Lung (tissue), 12 donors: ENCODE results near the gene G6PC3. TPM values are rescaled to one million over a fixed set of nuclear protein-coding genes. Genes with fewer than 3 reads are reported as not detected.
"Not testable (repeated sequence)": the region's sequence is repeated elsewhere in the genome, so short reads cannot be mapped to it uniquely, and the experiment has no call there.

Experiments
- ATAC-seq: fragments of 200-7000 bp; cut with Tn5 transposase; one replicate; pipeline ENCODE4 v1.9.1; 2020; ENCODE audit warnings: moderate number of reproducible peaks; ENCODE audit not compliant: insufficient read depth, low FRiP score
- DNase-seq, 3 donors: peaks; one replicate each; pipeline ENCODE4 v3.0.0-alpha.2; 2013 to 2017
- H3K27ac ChIP-seq, 2 donors: one replicate each; pipeline ENCODE4 v1.5.1; 2013; ENCODE audit warnings: mild to moderate bottlenecking in 2 of 2, moderate library complexity in 2 of 2, control low read depth in 1 of 2, inconsistent platforms in 1 of 2, low read depth in 1 of 2, low read length in 1 of 2
- H3K27me3 ChIP-seq, 3 donors: one replicate each; pipeline ENCODE4 v1.5.1; 2013; ENCODE audit warnings: low read length in 2 of 3; ENCODE audit not compliant: control insufficient read depth in 3 of 3, insufficient read depth in 3 of 3
- H3K36me3 ChIP-seq, 4 donors: one replicate each; pipeline ENCODE4 v1.5.1; 2013; ENCODE audit warnings: low read length in 4 of 4, mild to moderate bottlenecking in 1 of 4, moderate library complexity in 1 of 4; ENCODE audit not compliant: control insufficient read depth in 4 of 4, insufficient read depth in 4 of 4
- H3K4me1 ChIP-seq, 5 donors: one replicate each; pipeline ENCODE4 v1.5.1; 2013; ENCODE audit warnings: low read length in 5 of 5, mild to moderate bottlenecking in 2 of 5, moderate library complexity in 1 of 5; ENCODE audit not compliant: control insufficient read depth in 5 of 5, insufficient read depth in 5 of 5
- H3K4me3 ChIP-seq: one replicate; pipeline ENCODE4 v1.5.1; 2013; ENCODE audit warnings: mild to moderate bottlenecking, control low read depth, moderate library complexity
- H3K9ac ChIP-seq, 2 donors: one replicate each; pipeline ENCODE4 v1.5.1; 2013; ENCODE audit warnings: low read length in 2 of 2, control low read depth in 1 of 2; ENCODE audit not compliant: insufficient read depth in 1 of 2
- H3K9me3 ChIP-seq, 4 donors: one replicate each; pipeline ENCODE4 v1.5.1; 2013; ENCODE audit warnings: low read length in 3 of 4, mild to moderate bottlenecking in 1 of 4, moderate library complexity in 1 of 4; ENCODE audit not compliant: control insufficient read depth in 4 of 4, insufficient read depth in 3 of 4
- CTCF ChIP-seq: IDR thresholded peaks from 2 replicates; pipeline ENCODE4 v1.5.1; 2012; ENCODE audit warnings: mild to moderate bottlenecking; ENCODE audit errors: control extremely low read depth, extremely low read depth
- WGBS, 2 donors: extraction: QIAGEN DNeasy Blood & Tissue Kit; methylation state at CpG; one replicate each; pipeline ENCODE4 v1.1.7; 2013; 5-methylcytosine and 5-hydroxymethylcytosine counted together
- polyA plus RNA-seq, 2 donors: library from polyadenylated mRNA; stranded (reverse); fragments of 200-250 nt; gene quantifications; one replicate each; pipeline ENCODE4 v1.2.1, GENCODE V29; 2013
- total RNA-seq, 2 donors: library from RNA; depleted of rRNA in 1 of 2; stranded (reverse); fragments of >200 nt in 1 of 2; gene quantifications; one replicate each; pipeline ENCODE4 v1.2.1, GENCODE V29; 2014 to 2021
- donor health status: control.
- donor health status: control.
- donor health status: Bipolar disorder and iron deficiency.
- donor health status: healthy.
- donor health status: DM: yes; HTN: yes; CAD: no.

Gene G6PC3
- total and polyA plus RNA-seq, 4 donors, result 21.2 to 87.4 (median 79.7) TPM

DNA sequence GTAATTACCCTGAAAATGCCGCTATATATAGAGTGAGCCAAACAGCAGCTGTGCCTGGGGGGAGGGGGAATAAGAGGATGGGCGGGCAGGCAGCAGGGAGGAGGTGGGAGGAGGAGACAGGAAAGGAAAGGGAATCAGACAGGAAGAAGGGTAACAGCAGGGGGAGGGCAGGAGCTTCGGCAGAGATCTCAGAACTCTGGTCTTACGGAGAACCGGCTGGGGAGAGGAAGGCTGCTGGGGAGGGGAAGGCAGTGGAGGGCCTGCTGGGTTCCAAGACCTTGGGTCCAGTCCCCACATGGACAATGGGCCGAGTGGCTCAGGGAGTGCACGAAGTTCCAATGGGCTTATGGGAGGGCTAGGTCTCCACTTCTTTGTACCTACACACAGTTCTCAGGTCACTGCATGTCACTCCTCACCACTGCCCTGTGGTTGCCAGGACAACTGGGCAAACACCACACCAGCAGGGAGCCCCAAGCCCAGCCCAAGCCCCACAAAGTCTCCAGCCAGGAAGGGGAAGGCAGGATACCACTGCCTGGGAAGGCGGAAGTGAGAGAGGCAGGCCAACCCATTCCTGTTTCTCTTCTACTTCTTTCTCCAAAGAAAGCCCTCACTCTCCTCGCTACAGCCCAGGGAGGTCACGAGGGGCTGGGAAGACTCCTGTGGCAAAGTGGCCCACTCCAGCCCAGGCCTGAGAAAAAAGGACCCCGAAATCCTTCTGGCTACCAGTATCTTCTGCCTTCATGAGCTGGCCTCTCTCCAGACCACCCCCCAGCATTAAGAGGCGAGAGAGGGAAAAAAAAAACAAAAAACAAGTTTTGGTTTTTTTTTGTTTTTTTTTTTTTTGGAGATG, 25.3 kb downstream of the G6PC3 start:
- Histone ChIP-seq H3K9ac (peak overlapping the region in 1 of 2 donors; percentile 87), H3K9me3 (no peaks in the 10 kb centered on the region), H3K27me3 (no peaks in the 10 kb centered on the region), H3K4me3 (peak overlapping the region; percentile 23), H3K4me1 (peaks cover 9 to 23% (median 10%) of the 10 kb centered on the region in 5 donors), H3K36me3 (peaks cover 9 to 29% (median 13%) of the 10 kb centered on the region in 4 donors), H3K27ac (peak overlapping the region; percentile 51 to 90)
- peak; percentile 95 to 98 (median 98) for DNase-seq
- no peak for TF ChIP-seq CTCF
- 7 to 13% methylated on average over 12 of the region's 12 CpGs for WGBS, 2 donors
- ATAC-seq, result peak; percentile 75

- H3K27me3 ChIP-seq, result no peaks in the 10 kb centered on the region
- peaks cover 9 to 23% (median 10%) of the 10 kb centered on the region in 5 donors for H3K4me1 ChIP-seq
- peak overlapping the region; percentile 51 to 78 for H3K27ac ChIP-seq
- peaks cover 2 to 15% (median 5%) of the 10 kb centered on the region in 4 donors for H3K36me3 ChIP-seq
- DNase-seq (no peak), ATAC-seq (no peak)
- WGBS, 2 donors, result 67 to 68% methylated on average over 13 of the region's 13 CpGs
- H3K9me3 ChIP-seq, result no peaks in the 10 kb centered on the region
- no peak for TF ChIP-seq CTCF
- H3K4me3 ChIP-seq, result no peak overlapping the region
- no peak overlapping the region for H3K9ac ChIP-seq
Observed at GRCh38 chr17:44097110-44097958, 26.8 kb downstream of the G6PC3 start.

- peaks cover 5 to 18% (median 9%) of the 10 kb centered on the region in 5 donors for H3K4me1 ChIP-seq
Observed at GRCh38 chr17:44101858-44102257, 31.3 kb downstream of the G6PC3 start.

More at GRCh38 chr17:44101858-44102257, 31.3 kb downstream of the G6PC3 start:
- not testable (repeated sequence) for H3K27me3 ChIP-seq, H3K9me3 ChIP-seq, H3K36me3 ChIP-seq, DNase-seq, H3K27ac ChIP-seq, H3K4me3 ChIP-seq, H3K9ac ChIP-seq, ATAC-seq
- 84 to 87% methylated on average over 6 of the region's 6 CpGs for WGBS, 2 donors
